ENCODE measurements around the gene UGT2B17.
"Not testable (repeated sequence)": the region's sequence is repeated elsewhere in the genome, so short reads cannot be mapped to it uniquely, and the experiment has no call there.

UGT2B17 gene

DNA sequence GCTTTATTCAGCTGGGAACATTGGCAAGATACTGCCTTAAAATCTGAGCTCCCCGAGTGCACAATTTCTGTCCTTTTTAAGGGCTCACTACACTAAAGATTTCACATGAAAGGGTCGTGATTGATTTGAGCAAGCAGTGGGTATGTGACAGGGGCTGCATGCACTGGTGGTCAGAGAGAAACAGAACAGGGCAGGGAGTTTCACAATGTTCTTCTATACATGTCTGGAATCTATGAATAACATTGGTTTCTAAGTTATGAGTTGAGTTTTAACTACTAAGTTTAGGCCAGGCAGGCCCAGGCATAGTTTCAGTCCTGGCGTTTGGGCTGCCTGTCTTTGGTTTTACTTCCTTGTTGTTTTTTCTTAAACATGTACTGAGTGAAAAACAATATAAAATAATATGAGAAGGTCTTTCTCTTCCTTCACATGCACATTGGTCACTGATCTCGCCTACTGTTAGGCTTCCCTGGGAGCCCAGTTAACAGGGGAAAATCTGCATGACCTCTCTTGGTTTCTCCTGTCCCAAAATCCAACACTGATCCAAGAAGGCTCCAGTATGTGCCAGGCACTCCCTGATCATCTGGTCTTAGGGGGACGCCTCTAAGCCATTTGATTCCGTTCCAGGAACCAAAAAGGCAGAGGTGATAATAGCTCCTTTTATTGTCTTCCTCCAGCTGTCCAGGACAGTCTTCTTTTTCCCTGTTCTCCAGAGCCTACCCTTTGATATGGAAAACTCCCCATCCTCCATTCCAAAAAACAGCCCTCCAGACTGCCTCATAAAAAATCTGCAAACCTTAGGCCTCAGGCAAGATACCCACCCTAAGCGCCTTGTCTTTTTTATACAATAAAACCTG lies at the start of gene UGT2B17:
Gene UGT2B17 (minus strand): TSS at position 51 of the 854 bp plus-strand sequence. CDS start 7,838 bp downstream, outside the sequence.
- no peak for DNase-seq (ENCODE audit: low read depth)

DNA sequence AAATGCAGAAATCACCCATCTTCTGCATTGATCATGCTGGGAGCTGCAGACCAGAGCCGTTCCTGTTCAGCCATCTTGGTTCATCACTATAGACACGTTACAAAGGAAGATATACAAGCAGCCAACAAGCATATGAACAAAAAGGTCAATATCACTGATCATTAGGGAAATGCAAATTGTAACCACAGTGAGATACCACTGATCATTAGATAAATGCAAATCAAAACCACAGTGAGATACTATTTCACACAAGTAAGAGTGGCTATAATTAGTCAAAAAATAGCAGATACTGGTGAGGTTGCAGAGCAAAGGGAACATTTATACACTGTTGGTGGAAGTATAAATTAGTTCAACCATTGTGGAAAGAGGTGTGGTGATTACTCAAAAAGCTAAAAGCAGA lies 46.6 kb upstream of the UGT2B17 start:
- not testable (repeated sequence) for DNase-seq (ENCODE audit: low read depth)

DNA sequence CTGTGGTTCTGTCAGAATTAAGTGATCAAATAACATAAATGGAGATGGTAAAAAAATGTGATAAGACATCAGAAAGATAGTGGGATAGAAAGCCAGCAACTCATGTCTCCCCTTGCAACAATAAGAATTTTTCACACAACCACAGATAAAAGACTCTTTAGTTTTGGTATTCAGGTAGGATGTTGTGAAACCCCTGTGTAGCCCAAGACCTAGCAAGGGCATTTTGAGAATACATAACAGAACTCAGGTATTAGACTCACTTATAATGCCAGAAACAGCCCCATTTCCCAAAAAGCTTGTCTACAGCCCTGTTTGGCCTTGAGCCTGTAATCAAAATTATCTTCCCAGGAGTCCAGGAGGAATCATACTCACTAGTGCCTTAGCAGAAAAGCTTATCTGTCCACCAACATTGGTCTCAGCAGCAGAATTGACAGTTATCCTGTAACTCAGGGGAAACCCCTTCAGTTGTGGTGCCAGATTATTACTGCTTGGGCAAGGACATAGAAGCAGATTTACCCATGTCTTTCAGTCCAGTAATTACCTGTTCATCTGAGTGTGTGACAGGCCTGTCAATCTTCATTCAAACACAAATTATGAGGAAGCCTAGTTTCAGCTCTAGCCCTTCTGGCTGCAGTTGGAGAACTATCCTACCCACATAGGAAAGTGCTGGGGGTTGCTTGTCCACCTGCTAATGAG lies 41.0 kb upstream of the UGT2B17 start:
- DNase-seq (ENCODE audit: low read depth): no peak

DNA sequence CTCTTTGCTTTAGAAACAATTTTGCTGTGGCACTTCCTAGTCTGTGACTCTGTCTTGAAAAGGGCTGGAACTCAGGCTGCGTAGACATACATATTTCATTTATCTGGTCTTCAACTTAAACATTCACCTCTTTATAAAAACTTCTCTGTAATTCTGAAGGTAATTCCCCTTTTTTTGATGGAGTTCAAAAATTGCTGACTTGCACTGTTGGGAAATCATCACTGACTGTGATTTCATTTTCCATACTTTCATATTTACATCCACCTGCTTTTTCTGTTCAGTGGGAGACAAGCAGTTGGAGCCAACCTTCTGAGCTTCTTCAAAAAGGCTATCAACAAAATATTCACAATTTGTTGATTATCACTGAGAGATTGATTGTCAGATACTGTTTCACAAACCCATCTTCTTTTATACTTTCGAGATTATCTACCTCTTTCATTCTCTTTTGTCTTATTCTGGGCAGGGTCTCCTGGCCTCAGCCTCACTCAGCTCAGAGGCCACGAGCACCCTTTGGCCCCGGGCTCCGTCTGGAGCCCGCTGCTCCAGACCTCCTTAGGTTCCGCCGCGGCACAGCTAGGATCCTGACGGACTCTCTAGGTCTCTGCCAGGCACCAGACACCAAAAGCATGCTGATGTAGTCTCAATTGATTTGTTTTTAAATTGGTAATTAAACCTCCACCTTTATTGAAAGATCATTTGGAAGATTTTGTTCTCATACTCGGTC lies 39.7 kb upstream of the UGT2B17 start:
- DNase-seq (ENCODE audit: low read depth): no peak

DNA sequence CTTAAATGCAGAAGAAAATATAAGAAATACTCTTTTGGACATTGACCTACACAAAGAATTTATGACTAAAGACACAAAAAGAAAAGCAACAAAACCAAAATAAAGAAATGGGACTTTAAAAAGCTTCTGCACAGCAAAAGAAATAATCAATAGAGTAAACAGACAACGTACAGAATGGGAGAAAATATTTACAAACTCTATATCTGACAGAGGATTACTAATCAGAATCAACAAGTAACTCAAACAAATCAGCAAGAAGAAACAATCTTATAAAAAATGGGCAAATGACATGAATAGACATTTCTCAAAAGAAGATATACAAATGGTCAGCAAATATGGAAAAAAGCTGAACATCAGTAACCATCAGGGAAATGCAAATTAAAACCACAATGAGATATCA lies 37.6 kb upstream of the UGT2B17 start:
- no peak for DNase-seq (ENCODE audit: low read depth)

DNA sequence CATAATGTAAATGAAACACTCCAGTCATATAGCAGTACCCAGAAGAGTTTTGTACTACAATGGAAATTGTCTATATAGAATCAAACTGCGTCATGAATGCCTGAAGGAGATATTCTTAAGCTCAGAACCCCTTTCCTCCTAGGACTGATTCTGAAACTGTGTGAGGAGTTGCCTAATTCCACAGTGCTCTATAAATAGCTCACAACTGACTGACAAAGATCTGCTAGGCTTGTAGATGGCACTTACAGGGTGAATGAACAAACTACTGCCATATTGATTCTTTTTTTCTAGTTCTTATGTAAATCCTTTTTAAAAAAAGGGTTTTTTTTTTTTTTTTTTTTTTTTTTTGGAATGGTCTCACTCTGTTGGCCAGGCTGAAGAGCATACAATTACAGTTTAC lies 30.1 kb upstream of the UGT2B17 start:
- no peak for DNase-seq (ENCODE audit: low read depth)

DNA sequence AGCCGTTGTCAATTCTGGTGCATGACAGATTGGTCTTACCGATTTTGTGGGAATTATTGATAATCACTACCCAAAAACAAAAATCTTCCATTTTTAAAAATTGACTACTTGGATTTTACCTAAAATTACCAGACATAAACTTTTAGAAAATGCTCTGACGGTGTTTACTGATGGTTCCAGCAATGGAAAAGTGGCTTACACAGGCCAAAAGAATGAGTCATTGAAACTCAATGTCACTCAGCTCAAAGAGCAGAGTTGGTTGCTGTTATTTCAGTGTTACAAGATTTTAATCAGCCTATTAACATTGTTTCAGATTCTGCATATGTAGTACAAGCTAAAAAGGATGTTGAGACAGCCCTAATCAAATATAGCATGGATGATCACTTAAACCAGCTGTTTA lies 23.0 kb upstream of the UGT2B17 start:
- DNase-seq (ENCODE audit: low read depth): no peak

DNA sequence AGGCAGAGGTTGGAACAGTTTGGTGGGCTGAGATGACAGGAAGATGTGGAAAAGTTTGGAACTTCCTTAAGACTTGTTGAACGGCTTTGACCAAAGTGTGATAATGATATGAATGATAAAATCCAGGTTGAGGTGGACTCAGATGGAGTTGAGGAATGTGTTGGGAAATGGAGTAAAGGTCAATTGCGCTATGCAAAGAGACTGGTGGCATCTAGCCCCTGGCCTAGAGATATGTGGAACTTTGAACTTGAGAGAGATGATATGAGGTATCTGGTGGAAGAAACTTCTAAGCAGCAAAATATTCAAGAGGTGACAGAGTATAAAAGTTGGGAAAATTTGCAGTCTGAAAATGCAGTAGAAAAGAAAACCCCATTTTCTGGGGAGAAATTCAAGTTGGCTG lies 21.4 kb upstream of the UGT2B17 start:
- no peak for DNase-seq (ENCODE audit: low read depth)

DNA sequence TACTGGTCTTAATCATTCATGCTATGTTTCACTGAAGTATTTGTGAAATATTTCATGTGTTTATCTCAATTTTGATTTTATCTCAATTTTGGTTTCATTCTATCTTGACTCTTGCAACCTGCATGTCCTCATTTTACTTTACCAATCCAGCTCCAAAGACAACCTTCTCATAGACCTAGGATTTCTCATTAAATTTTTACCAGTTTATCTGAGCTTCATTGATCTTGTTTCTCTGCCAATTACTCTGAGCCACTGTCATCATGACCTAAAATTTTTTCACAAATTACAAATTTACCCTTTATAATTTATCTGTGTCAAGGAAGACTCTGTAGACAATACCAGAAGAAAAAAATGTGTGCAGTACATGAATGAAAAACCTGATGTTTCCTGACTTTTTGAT lies 18.6 kb upstream of the UGT2B17 start:
- DNase-seq (ENCODE audit: low read depth): no peak

DNA sequence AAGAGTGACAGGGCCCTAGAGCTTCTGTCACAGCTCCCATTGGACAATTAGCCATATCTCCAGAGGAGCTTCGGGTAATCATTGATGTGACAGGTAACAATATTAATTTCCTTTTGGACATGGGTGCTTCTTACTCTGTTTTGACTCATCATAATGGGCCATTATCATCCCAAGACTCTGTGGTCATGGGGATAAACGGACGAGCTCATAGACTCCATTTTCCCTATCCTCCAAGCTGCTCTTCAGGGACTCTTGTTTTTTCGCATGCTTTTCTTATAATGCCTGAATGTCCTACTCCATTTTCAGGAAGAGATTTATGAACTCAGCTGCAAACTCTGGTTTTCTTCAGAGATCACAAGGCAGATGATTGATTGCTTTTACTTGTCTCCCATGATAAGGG lies 17.0 kb upstream of the UGT2B17 start:
- DNase-seq (ENCODE audit: low read depth): no peak

DNA sequence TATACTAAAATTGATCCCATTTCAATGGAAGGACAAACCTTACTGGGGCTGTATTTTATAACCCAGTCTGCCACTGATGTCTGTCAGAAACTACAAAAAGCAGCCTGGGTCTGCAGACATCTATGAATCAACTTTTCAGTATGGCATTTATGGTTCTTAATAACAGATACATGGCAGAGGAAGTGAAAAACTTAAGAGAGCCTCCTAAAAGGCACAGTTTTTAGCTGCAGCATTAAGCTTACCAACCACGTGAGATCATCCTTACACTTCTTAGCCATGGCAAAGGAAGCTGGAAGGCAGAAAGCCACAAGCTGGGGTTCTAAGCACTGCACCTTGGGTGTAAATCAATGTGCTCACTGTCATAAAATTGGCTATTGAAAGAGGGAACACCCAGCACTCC lies 16.6 kb upstream of the UGT2B17 start:
- DNase-seq (ENCODE audit: low read depth): no peak

DNA sequence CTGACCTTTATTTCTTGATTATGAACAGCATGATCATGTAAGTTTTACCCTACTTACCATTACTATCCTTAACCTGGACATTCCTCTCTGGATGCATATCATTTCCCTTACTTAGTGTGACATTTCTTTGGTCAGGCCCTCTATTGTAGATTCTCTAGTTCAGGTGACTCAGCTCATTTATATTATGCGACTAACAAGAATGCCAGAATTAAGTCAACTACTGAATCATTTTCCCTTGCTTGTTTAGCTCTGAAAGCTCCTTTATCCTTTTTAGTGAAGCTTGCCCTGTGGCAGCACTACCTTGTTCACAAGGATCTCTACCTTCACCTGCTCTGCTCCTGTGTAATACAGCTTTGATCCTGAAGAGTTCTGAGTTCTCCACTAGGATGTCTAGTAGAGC lies 15.1 kb upstream of the UGT2B17 start:
- DNase-seq (ENCODE audit: low read depth): no peak

DNA sequence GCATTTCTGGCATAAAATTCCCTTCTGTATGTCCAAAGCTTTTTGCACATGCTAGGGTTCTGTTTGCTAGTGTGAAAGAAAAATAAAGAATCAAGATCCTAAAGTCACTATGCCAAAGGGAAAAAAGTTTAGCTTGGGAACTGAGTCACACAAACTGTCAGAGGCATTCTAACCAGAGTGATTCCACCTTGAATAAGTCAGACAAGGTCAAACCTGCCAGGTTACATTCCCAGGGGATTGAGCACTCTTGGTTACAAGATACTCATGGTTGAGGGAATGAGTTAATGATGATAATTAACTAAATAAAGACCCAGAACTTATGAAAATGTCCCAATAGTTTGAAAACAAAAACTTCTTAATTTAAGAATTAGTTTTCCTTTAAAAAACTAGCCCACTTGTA lies 13.7 kb upstream of the UGT2B17 start:
- no peak for DNase-seq (ENCODE audit: low read depth)

DNA sequence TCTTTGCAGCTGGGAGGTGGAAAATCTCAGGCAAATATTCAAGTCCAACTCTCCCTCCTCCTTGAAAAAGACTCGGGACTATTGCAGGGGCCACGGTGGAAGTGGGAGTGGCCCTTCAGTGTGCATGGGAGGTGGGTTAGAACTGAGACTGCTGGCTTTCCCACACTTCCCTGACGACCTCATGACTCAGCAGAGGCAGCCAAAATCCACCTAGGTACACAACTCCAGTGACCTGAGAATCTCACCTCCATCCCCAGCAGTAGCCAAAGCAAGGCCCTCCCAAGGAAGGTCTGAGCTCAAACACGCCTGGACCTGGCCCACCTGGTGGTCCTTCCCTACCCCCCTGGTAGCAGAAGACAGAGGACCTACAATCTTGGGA lies 6.2 kb upstream of the UGT2B17 start:
- DNase-seq (ENCODE audit: low read depth): no peak

DNA sequence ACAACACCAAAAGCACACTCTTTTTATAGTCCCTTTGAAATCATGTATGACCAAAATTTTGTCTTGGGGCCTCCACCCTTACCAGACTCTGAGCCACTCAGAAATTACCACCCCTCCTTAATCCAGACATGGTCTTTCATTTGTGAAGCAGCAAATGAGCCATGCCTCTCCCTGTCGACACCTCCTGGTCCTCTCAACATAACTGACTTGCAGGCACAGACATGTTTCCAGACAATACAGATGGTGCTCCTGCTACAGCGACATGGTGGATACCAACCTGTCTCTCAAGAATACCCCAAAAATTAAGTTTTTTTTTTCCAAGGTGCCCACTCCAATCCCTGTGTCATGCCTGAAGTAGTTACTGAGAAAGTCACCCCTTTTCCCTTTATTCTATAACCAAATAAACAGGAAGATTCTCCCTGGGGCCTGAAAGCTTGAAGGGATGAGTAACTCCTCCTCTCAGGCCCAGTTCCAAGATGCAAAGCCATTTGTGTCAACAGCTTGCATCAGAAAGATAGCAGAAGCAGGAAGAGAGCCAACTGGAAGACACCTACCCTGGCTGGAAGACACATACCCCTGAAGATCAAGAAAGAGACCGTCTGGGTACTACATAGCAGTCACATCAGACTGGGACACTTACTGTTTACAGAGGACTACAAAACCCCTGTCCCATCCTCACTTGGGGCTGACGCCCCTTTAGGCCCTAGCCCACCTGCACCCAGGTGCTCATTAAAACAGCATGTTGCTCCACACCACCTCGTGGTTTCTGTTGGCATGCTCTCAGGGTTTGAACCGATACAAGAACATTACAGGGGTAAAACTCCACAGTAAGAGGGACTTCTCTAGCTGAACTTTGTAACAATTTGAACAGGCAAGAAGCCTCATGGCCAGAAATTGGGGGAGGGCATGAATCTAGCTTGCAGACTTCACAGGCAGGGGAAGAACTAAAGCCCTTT lies 5.5 kb upstream of the UGT2B17 start:
- no peak for DNase-seq (ENCODE audit: low read depth)

DNA sequence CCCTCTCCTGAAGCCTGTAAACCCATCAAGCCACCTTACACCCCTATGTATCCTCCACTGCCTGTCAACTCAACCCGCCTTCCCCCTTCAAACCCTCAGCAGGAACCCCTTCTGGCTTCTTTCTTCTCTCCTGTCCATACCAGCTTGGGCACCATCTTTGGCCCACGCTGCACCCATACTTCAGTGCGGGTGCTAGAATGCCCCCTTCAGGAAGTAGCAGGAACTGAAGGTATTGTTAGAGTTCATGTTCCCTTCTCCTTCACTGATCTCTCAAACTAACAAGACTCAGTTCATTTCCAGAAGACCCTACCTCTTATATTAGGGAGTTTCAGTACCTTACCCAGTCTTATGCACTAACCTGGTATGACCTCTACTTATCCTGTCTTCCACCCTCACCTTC lies 1.5 kb upstream of the UGT2B17 start:
- no peak for DNase-seq (ENCODE audit: low read depth)

DNA sequence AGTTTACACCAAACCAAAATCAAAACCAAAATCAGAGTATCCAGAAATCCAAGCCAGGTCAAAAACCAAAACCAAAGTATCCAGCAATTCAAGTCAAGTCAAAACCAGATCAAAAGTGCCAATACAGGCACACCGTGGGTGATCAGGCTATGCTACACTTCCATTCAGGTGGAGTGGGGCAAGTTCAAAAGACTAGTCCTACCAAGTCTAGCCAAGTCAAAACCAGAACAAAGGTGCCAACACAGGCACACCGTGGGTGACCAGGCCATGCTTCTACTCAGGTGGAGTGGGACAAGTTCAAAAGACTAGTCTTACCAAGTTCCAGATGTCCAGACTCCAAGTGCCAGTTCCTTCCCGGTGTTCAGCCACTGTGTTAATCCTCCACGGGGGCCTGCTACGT lies 486 bp downstream of the UGT2B17 start:
- not testable (repeated sequence) for DNase-seq (ENCODE audit: low read depth)

DNA sequence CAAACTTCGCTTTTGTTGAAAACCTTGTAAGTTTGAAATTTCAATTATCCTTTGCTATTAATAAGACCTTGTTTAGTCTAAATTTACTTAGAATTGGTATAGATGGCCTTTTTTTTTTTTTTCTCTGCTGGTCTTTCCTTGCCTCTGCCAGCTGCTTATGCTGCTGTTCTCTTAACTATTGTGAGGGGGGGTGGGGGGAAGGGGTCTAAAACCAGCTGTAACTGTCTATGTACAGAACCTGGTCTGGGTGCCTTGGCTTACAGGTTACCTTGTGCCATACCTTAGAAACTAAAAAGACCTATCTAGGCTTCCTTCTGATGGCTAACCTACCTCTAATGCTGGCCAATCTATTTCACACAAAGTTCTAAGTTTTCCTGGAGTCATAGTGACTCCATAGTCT lies 1.0 kb downstream of the UGT2B17 start:
- DNase-seq (ENCODE audit: low read depth): no peak

DNA sequence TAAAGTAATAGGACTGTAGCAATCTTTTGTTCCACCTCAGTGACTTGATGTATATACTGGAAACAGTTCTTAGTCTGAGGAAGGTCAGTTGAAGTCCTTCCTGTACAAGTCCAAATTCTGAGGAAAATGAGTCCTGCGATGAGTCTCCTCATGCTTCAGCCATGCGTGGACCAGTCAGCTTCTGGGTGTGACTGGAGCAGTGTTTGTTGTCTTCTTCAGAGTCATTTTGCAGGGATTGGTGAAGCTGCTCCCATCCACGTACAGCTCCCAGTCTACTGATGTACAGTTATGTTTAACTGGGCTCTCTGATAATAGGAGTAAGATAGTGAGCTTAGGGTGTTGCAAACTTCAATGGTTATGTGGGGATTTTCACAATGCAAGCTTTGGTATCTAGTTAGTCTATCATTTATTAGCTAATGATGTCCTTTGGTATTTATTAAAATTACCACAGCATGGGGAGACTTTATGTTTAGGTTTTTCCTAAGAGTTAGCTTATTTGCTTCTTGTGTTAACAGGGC lies 3.4 kb downstream of the UGT2B17 start:
- DNase-seq (ENCODE audit: low read depth): no peak

DNA sequence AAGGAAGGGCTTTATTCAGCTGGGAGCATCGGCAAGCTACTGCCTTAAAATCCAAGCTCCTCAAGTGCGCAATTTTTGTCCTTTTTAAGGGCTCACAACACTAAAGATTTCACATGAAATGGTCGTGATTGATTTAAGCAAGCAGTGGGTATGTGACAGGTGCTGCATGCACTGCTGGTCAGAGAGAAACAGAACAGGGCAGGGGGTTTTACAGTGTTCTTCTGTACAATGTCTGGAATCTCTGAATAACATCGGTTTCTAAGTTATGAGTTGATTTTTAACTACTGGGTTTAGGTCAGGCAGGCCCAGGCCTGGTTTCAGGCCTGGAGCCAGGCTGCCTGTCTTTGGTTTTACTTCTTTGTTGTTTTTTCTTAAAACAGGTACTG lies 6.0 kb downstream of the UGT2B17 start:
- DNase-seq (ENCODE audit: low read depth): no peak

DNA sequence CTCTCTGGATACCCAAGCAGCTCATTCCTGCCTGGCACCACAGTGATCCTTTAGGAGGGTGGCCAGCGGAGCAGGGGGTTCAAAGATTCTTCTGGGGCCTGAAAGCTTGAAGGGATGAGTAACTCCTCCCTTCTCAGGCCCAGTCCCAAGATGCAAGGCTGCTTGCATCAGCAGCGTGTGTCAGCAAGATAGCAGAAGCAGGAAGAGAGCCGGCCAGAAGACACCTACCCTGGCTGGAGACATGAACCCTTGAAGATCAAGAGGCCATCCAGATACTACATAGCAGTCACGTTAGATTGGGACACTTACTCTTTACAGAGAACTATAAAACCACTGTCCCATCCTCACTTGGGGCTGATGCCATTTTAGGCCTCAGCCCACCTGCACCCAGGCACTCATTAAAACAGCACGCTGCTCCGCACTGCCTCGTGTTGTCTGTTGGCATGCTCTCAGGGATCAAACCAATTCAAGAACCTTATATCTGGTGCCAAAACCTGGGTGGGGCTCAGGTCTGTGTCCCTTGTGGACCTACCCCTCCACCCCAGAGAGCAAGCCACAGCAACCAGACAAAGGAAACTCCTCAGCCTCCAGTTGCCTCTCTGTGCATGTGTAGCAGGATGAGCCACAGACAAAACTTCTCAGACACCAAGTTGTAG lies 6.5 kb downstream of the UGT2B17 start:
- DNase-seq (ENCODE audit: low read depth): no peak
